ENCODE measurements around the gene OPTC.

The OPTC gene

GRCh38 chr1:203491664-203492063 is 2.3 kb upstream of the OPTC start:
- H3K4me3 ChIP-seq (ENCODE audit: low read length, poor library complexity, severe bottlenecking): no peak overlapping the region
- H3F3A ChIP-seq (ENCODE audit: low read depth): no peaks in the 10 kb centered on the region
- no peak overlapping the region for H3K4me2 ChIP-seq (ENCODE audit: low read depth, low read length, poor library complexity, severe bottlenecking)
- H3K9ac ChIP-seq (ENCODE audit: low read depth, low read length, poor library complexity, severe bottlenecking): no peak overlapping the region
- no peaks in the 10 kb centered on the region for H3K9me3 ChIP-seq (ENCODE audit: insufficient read depth, low read depth, low read length)
- TF ChIP-seq, protein P1, sequence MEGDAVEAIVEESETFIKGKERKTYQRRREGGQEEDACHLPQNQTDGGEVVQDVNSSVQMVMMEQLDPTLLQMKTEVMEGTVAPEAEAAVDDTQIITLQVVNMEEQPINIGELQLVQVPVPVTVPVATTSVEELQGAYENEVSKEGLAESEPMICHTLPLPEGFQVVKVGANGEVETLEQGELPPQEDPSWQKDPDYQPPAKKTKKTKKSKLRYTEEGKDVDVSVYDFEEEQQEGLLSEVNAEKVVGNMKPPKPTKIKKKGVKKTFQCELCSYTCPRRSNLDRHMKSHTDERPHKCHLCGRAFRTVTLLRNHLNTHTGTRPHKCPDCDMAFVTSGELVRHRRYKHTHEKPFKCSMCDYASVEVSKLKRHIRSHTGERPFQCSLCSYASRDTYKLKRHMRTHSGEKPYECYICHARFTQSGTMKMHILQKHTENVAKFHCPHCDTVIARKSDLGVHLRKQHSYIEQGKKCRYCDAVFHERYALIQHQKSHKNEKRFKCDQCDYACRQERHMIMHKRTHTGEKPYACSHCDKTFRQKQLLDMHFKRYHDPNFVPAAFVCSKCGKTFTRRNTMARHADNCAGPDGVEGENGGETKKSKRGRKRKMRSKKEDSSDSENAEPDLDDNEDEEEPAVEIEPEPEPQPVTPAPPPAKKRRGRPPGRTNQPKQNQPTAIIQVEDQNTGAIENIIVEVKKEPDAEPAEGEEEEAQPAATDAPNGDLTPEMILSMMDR (conservative IDR thresholded peaks at IDR 0.05; ENCODE audit: low read length): no peak
- H3K9me2 ChIP-seq (replicated peaks; ENCODE audit: low read depth, low read length): no peaks in the 10 kb centered on the region
- H3K4me1 ChIP-seq (ENCODE audit: insufficient read depth, low read length, poor library complexity, severe bottlenecking): no peaks in the 10 kb centered on the region
- H2AFZ ChIP-seq (ENCODE audit: low read length): no peak overlapping the region
- H3K79me2 ChIP-seq (ENCODE audit: insufficient read depth, low read length): no peaks in the 10 kb centered on the region
- no peaks in the 10 kb centered on the region for H4K20me1 ChIP-seq (ENCODE audit: insufficient read depth, low read length, poor library complexity, severe bottlenecking)
- H3K36me3 ChIP-seq (ENCODE audit: insufficient read depth, low read length): no peaks in the 10 kb centered on the region
- H3K27me3 ChIP-seq (ENCODE audit: insufficient read depth, low read length, poor library complexity, severe bottlenecking): no peaks in the 10 kb centered on the region

GRCh38 chr1:203492082-203492747 is 1.7 kb upstream of the OPTC start:
- TF ChIP-seq, protein P1 (conservative IDR thresholded peaks at IDR 0.05; ENCODE audit: low read length): no peak
- no peak for TF ChIP-seq EZH2phosphoT487 (IDR thresholded peaks at IDR 0.05; ENCODE audit: borderline replicate concordance)
- H3K79me2 ChIP-seq (ENCODE audit: insufficient read depth, low read length): no peaks in the 10 kb centered on the region

GRCh38 chr1:203492748-203493130 is 1.2 kb upstream of the OPTC start:
- Histone ChIP-seq H2AFZ (ENCODE audit: low read length) (no peak overlapping the region), H3K4me1 (ENCODE audit: insufficient read depth, low read length, poor library complexity, severe bottlenecking) (no peaks in the 10 kb centered on the region), H3K36me3 (ENCODE audit: insufficient read depth, low read length) (no peaks in the 10 kb centered on the region), H3K9ac (ENCODE audit: low read depth, low read length, poor library complexity, severe bottlenecking) (no peak overlapping the region), H3K4me2 (ENCODE audit: low read depth, low read length, poor library complexity, severe bottlenecking) (no peak overlapping the region), H3K79me2 (ENCODE audit: insufficient read depth, low read length) (no peaks in the 10 kb centered on the region), H3F3A (ENCODE audit: low read depth) (no peaks in the 10 kb centered on the region), H3K4me3 (ENCODE audit: low read length, poor library complexity, severe bottlenecking) (no peak overlapping the region), H3K9me3 (ENCODE audit: insufficient read depth, low read depth, low read length) (no peaks in the 10 kb centered on the region), H3K27me3 (ENCODE audit: insufficient read depth, low read length, poor library complexity, severe bottlenecking) (no peaks in the 10 kb centered on the region), H3K9me2 (replicated peaks; ENCODE audit: low read depth, low read length) (no peaks in the 10 kb centered on the region), H4K20me1 (ENCODE audit: insufficient read depth, low read length, poor library complexity, severe bottlenecking) (no peaks in the 10 kb centered on the region)
- TF ChIP-seq, protein P1 (conservative IDR thresholded peaks at IDR 0.05; ENCODE audit: low read length): no peak
- TF ChIP-seq EZH2phosphoT487 (IDR thresholded peaks at IDR 0.05; ENCODE audit: borderline replicate concordance): no peak

More at GRCh38 chr1:203492082-203492747, 1.7 kb upstream of the OPTC start:
- Histone ChIP-seq H3K4me1 (ENCODE audit: insufficient read depth, low read length, poor library complexity, severe bottlenecking) (no peaks in the 10 kb centered on the region), H3F3A (ENCODE audit: low read depth) (no peaks in the 10 kb centered on the region), H4K20me1 (ENCODE audit: insufficient read depth, low read length, poor library complexity, severe bottlenecking) (no peaks in the 10 kb centered on the region), H3K4me3 (ENCODE audit: low read length, poor library complexity, severe bottlenecking) (no peak overlapping the region), H3K27me3 (ENCODE audit: insufficient read depth, low read length, poor library complexity, severe bottlenecking) (no peaks in the 10 kb centered on the region), H3K9me3 (ENCODE audit: insufficient read depth, low read depth, low read length) (no peaks in the 10 kb centered on the region), H3K9ac (ENCODE audit: low read depth, low read length, poor library complexity, severe bottlenecking) (no peak overlapping the region), H3K36me3 (ENCODE audit: insufficient read depth, low read length) (no peaks in the 10 kb centered on the region), H3K9me2 (replicated peaks; ENCODE audit: low read depth, low read length) (no peaks in the 10 kb centered on the region), H3K4me2 (ENCODE audit: low read depth, low read length, poor library complexity, severe bottlenecking) (no peak overlapping the region), H2AFZ (ENCODE audit: low read length) (no peak overlapping the region)
